HG02840 (cell line): ENCODE data around the gene LYZL6.

ENCODE experiments used
- ATAC-seq: cut with Tn5 transposase; IDR thresholded peaks from one replicate; pipeline ENCODE4 v1.9.1; 2021; ENCODE audit warnings: mild to moderate bottlenecking, moderate library complexity, moderate number of reproducible peaks; ENCODE audit not compliant: unreplicated experiment, low FRiP score

The LYZL6 gene, protein sequence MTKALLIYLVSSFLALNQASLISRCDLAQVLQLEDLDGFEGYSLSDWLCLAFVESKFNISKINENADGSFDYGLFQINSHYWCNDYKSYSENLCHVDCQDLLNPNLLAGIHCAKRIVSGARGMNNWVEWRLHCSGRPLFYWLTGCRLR

DNA sequence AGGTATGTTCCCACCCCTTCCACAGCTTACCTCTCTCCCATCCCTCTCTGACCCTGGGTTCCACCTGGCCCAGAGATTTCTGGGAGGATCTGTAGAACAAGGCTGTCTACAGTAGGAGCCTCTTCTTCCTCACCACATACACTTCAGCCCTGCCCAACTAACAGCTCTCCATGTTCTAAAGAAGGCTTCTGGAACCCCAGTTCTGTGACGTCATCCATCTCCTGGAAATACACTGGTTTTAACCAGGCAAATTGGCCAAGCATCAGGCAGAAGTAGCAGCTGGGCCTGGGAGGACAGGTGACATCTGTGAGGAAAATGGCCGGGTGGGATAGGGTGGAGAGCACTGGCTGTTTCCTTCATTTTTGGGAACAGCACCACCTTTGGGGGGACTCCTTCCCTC is at the start of gene LYZL6:
Gene LYZL6, minus strand, starts transcription at position 177 of the 400 bp plus-strand sequence. CDS start 4,357 bp downstream, outside the sequence.
- no peak for ATAC-seq

DNA sequence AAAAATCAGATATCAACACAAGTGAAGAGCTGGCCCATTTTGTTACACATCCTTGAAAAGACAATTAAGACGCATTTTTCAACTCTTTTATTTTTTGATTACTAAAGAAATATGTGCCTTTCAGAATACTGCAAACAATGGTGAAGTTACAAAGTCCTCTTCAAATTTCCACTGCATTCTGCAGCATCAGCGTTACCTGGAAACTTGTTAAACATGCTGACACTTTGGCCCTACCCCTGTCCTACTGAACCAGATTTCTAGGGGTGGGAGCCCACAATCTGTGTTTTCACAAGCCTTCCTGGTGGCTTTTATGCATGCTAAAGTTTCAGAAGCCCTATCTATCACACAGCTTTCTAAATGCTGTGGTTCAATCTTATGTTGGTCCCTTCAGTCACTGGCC is 47.6 kb upstream of the LYZL6 start:
- no peak for ATAC-seq

DNA sequence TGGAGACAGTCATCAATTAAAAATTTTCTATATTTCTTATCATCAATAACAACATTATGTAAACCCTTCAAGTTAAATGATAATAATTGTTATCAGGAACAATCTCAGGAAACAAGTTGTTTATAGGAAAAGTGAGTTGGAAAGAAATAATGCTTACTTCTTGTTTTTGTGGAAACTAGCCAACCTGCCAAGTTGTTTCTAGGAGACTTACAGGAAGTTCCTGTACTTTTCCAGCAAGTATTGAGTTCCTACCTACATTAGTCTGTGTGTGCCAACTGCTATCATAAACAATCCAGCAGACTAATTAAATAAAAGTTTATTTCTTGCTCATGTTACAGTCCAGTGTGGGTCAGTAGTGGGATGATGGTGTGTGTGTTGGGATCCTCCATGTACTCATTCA is 44.7 kb upstream of the LYZL6 start:
- no peak for ATAC-seq

DNA sequence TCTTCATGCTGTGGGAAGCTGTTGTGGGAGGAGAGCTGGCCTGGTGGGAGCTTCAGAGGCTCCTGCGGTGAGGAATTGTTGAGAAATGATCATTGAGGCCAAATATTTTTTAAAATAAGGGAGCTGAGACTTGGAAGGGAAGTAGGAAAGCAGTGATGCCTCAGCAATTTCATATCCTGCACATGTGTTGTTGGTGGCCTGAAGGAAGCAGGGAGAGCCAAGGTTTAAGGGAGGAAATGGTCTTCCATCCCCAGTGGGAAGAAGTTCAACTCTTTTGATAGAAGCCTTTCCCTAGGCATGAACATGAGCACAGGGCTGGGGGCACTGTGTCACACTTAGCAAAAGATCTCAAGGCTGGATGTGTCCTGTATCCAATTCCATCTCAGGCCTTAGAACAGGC is 43.1 kb upstream of the LYZL6 start, which contains the start of gene CCL14:
Gene CCL14, minus strand, starts transcription at position 87 of the 400 bp plus-strand sequence. Its CDS starts 80 bp downstream, at position 7.
- no peak for ATAC-seq

DNA sequence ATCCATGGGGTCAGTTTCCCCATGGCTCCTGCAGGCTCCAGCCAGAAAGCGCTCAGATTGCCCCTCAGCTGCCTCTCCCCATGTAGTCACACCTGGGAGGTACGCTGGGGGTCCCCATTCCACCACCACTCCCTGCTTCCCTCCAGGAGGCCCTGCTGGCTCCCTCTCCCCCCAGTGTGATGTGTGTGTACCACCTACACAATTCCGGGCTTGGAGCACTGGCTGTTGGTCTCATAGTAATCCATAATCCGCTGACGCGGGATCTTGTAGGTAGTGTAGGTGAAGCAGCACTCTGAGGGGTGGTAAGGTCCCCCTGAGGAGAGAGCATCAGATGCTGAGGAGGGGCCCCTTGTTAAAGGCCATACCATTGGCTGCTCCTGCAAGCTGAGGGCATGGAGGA is 40.6 kb upstream of the LYZL6 start:
- no peak for ATAC-seq

DNA sequence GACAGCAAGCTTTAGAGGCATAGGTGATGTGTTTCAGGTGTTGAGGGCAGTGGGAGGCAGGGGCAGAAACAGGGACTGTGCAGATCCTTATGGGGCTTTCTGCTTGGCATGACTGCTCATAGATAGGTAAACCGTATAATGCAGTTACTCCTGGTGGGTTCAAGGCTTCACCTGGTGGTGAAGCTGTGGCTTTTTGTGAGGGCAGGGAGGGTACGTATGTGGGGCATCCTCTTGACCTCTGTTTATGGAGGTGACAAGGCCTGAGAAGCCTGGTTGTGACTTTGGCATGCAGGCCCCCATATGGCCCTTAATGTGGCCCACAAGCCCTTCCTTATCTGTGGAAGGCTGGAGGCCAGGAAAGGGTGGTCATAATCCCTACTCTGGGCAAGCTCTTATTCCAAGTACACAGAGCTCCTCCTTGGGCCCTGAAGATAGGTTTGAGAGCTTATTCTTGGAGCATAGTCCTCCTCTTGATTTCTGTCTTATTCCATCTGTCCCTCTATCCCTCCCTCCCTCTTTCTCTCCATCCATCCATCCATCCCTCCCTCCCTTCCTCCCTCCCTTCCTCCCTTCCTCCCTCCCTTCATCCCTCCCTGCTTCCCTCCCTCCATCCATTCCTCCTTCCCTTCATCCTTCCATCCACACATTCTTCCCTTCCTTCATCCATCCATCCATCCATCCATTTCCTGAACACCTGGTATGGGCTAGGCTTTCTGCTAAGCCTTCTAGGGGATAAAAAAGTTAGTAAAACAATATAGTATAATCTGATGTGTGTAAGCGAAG is 39.1 kb upstream of the LYZL6 start:
- no peak for ATAC-seq

DNA sequence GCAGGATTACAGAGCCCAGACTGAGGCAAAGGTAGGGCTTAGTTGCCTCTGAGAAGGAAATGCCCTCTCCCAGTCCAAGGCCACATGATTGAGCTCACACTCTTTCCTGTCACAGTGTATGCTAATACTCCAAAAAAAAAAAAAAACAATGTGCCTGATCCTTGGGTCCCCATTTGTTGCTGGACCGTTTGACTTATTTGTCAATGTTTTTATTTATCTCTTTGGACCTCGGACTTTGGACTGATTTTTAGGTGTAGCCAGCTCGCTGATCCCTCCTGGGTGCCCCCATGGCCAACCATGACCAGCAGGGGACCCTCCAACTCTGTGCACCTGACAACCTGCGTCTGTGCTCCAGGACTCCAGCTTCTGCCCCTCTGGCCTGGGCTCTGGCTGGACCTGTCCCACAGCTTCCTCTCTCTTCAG is 38.4 kb upstream of the LYZL6 start:
- ATAC-seq, result no peak

DNA sequence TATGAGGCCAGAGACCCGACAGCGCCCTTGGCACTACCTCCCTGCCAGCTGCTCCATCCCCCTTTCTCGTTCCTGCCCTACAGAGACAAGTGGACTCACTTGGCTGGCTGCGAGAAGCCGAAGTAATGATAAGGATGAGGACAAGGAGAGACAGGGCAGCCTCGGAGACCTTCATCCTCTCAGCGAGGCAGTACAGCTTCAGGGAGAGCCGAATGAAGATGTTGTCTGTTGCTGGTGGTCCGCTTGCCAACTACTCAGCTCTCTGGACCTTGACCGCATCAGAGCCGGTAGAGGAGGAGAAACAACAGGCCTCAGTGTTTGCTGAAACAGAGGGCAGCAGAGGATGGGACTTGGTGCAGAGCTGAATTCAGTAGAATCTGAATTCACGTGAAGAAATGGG is 37.7 kb upstream of the LYZL6 start, which contains the start of gene CCL16:
Gene CCL16, minus strand, starts transcription at position 252 of the 400 bp plus-strand sequence. Its CDS starts 77 bp downstream, at position 175.
- ATAC-seq, result no peak

DNA sequence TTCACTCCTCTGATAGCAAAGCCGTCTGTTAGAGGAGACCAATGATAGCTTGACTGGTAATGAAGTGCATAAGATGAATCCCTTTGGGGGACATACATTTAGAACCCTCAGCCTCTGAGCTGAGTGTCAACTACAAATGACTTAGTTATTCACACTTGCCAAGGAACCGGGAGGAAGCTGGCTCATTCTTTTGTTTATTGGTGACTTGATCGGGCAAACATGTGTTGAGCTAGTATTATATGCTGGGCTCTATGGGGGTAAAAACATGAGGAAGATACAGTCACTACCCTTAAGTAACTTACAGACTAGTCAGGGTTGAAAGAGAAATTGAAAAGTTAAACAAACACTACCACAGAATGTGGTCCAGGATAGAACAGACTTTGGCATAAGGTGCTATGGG is 34.8 kb upstream of the LYZL6 start:
- ATAC-seq, result no peak

DNA sequence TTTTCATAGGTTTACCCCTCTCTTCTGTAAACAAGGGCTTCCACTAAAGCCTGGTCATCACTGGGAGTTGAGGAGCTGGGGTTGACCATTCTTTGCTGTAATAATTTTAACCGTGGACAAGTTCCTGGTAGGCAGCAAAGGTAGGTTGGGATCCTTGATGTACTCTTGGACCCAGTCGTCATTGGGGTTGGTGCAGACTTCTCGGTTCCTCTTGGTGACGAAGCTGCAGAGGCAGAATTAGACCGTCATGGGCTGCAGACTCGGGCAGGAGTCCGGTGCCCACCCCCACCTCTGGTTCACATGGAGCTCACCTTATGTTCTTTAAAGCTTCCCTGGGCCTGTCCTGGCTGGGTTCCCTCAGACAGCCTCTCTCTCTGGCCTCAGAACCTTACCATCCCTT is 34.0 kb upstream of the LYZL6 start:
- no peak for ATAC-seq

DNA sequence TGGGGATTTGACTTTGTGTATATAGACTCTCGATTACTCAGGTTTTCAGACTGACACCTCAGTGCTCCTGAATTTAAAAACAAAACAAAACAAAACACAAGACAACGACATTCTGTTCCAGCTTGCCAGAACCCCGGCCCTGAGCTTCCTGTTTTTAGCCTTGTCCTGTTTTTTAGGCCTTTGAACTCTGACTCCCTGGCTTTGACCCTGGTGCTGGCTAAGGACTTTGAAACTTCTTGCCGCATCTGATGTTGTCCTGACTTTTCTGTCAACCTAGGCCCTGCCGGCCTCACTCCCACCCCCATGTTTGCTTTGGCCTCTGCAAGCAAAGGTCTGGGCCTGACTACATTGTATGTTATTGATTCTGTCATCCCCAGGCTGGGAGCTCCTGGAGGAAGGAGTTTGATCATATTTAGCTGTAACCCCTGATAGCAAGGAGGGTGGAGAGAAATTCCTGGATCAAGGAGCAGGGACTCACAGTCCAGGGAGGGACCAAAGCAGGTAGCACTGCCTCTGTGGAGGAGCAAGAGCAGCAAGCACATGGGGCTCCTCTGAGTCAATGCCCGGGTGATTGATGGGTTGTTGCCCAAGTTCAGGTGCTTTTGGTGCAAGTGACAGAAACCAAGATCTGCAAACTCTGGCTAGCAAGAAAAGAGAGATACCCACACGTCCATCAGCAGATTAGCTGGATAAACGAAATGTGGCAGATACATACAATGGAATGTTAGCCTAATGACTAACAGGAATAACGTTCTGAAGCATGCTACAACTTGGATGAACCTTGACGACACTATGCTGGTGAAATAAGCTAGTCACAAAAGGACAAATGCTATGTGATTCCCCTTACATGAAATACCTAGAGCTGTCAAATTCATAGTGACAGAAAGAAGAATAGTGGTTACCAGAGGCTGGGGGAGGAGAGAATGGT is 30.1 kb upstream of the LYZL6 start:
- no peak for ATAC-seq

DNA sequence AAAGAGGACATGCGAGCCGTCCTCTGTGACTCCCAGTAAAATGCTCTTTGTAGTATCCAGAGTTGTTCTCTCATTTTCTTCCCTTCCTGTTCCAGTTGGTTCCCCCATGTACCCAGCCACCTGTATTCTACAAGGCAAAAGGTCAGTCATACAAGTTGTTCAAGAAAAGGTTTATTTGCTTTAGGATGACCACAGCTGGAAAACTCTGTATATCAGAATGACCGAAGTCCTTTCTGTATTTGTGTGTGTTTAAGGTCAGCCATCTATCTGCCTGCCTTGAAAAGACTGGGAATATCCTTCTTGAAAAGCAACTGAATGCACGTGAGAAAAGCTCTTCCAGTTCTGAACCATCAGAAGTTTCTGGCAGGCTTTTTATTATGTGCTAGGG is 29.4 kb upstream of the LYZL6 start:
- no peak for ATAC-seq

DNA sequence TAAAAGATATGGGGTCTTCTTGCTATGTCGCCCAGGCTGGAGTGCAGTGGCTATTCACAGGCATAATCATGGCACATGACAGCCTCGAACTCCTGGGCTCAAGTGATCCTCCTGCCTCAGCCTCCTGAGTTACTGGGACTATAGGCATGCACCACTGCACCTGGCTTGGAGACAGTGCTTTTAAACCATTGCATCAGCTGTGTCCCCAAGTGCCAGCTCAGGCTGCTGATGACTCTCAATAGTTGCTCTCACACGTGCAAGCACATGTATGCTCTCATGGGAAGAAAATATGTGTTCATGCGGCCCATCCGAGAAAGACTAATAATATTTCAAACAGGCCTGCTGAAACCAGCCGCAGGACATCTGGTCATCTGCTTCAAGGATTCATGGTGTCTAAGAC is 29.0 kb upstream of the LYZL6 start:
- ATAC-seq, result no peak

DNA sequence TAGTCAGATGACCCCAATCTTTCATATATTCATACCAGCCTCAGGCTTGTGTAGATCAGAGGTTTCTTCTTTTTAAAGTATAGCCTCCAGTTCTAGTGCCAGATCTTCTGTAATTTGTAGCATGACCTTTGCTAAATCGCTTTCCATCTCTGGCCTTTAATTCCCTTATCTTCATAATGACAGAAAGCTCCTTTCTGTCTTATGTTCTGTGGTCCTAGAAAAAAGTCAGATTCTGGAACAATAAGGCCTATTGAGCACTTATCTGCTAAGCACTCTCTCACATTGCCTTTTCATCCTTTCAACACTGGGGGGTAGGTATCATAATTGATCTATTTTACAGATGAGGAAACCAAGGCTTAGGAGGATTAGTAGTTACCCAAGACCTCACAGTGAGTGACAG is 28.6 kb upstream of the LYZL6 start:
- ATAC-seq, result no peak

DNA sequence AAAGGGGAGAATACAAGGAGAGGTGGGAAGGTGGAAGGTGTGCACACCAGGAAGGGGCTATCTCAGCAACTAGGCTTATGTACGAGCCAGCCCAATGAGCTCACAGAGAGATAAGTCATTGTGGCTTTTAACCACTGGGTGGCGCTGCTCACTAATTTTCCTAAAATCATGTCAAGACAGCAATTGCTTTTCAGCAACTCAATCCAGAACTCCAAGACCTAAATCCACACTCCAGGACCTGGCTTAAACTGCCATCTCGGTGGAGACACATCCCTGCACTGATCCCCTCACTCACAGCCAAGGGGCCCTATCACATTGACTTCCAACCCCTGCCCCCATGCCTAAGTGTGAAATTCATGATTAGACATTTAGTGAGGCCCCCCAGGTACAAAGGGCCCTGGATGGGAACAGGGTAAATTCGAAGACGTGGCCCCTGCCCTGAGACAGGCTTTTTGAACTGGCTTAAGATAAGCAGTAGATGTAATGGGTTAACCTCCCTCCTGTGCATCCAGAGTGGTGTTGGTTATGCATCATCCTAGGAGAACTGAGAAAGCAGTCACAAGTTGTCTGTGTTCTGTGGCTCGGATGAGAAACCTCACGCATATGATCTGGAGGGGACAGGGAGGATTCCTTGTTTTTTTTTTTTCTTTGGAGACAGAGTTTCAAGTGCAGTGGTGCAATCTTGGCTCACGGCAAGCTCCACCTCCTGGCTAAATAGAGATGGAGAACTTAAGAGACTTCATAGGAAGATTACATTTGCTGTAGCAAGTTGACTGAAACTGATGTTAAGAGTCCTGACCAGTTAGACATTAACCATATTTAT is 26.3 kb upstream of the LYZL6 start:
- no peak for ATAC-seq

DNA sequence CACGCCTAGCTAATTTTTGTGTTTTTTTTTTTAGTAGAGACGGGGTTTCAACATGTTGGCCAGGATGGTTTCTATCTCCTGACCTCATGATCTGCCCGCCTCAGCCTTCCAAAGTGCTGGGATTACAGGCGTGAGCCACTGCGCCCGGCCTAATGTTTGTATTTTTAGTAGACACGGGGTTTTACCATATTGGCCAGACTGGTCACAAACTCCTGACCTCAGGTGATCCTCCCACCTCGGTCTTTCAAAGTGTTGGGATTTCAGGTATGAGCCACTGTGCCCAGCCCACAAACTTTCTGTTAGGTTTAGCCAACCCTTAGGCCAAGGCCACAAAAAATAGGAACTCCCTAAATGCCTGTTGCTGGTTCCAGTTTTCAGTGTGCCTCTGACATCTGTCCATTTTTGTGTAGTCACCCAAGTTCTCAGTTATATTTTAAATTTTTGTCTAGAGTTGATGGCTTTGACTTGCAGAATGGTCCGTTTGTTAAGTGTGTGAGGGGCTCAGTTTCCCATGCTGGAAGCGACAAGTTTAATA is 25.1 kb upstream of the LYZL6 start:
- ATAC-seq, result no peak

DNA sequence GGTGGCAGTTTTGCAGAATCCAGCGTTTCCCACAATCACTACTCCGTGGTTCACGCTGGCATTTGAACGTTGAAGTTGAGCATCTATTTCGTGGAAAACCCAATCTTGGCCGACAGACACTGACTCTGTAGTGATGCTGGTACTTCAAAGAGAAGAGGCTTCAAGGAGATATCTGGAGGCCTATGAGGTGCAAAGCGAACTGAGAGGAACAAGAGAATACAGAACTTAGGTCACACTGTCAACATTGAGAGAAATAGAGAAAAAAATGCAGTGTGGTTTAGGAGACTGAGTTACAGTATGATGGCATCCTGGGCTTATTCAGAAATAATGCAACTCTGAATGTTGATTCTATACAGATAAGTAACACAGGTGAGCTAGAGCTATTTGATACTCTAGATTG is 21.8 kb upstream of the LYZL6 start:
- ATAC-seq, result no peak

DNA sequence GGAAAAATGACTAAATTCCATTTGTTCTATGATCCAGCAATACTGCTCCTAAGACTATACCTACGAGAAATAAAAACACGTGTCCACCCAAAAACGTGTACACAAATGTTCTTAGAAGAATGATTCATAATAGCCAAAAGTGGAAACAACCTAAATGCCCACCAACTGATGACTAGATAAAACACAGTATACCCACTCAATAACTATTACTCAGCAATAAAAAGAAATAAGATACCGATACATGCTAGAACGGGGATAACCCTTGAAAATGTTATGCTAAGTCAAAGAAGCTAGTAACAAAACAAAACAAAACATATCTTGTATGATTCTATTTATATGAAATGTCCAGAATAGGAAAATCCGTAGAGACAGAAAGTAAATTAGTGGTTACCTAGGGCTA is 20.1 kb upstream of the LYZL6 start:
- no peak for ATAC-seq

DNA sequence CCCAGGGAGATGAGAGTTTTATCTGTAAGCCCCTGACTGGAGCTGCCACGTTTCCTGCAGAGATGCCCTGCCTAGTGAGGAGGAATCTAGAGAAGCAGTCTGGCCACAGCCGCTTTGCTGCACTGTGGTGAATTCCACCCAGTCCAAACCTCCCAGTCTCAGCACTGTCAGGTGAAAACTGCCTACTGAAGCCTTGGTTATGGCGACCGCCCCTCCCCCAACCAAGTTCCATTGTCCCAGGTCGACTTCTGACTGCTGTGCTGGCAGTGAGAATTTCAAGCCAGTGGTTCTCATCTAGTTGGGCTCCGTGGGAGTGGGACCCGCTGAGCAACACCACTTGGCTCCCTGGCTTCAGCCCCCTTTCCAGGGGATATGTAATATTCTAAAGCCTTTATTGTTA is 10.2 kb upstream of the LYZL6 start:
- no peak for ATAC-seq

DNA sequence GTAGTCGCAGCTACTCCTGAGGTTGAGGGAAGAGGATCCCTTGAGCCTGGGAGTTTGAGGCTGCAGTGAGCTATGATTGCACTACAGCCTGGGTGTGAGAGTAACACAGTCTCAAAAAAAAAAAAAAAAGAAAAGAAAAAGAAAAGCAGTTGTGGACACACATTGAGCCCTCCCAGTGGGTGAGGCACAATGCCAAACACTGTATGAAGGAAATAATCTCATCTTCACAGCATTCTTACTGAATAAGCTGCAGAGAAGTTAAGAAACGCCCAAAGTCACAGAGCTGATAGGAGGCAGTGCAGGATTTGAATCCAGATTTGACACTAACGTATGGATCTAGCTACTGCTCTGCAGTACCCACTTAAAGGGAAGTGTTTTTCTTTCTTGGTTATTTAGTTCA is 5.9 kb upstream of the LYZL6 start:
- no peak for ATAC-seq
